WTC11 (cell line): ENCODE results near the gene NEB. TPM values are rescaled to one million over a fixed set of nuclear protein-coding genes. Genes with fewer than 3 reads are reported as not detected.

ENCODE experiments used
- ATAC-seq: fragments of 200-7000 bp; cut with Tn5 transposase; 2 replicates; pipeline ENCODE4 v1.10.0; 2021; ENCODE audit warnings: mild to moderate bottlenecking, moderate library complexity
- CTCF ChIA-PET: fragments of 300-600 bp; sonication (Branson Sonifier 250); formaldehyde crosslinking; loops from one replicate; lab custom pipeline; 2021; ENCODE audit warnings: antibody characterized with exemption; lab: Charles Lee
- POLR2A ChIA-PET: fragments of 350-600 bp; sonication (Branson Sonifier 250); formaldehyde crosslinking; loops from one replicate; lab custom pipeline; 2021; ENCODE audit warnings: antibody characterized with exemption; lab: Charles Lee
- DNase-seq: peaks from one replicate; pipeline ENCODE4 v3.0.0; 2021; ENCODE audit warnings: low spot score
- H3K27ac Mint-ChIP-seq: 2 replicates; pipeline ENCODE4 v1.8.0; 2021; ENCODE audit warnings: mixed read lengths
- H3K27me3 Mint-ChIP-seq: 2 replicates; pipeline ENCODE4 v1.8.0; 2021; ENCODE audit warnings: low read depth, mild to moderate bottlenecking, moderate library complexity, mixed read lengths
- H3K36me3 Mint-ChIP-seq: 2 replicates; pipeline ENCODE4 v1.8.0; 2021; ENCODE audit warnings: mixed read lengths
- H3K4me1 Mint-ChIP-seq: 2 replicates; pipeline ENCODE4 v1.8.0; 2022; ENCODE audit warnings: mixed read lengths
- H3K4me3 Mint-ChIP-seq: 2 replicates; pipeline ENCODE4 v1.8.0; 2021; ENCODE audit warnings: mild to moderate bottlenecking, moderate library complexity, mixed read lengths
- H3K9me3 Mint-ChIP-seq: 2 replicates; pipeline ENCODE4 v1.8.0; 2021; ENCODE audit warnings: mixed read lengths
- AFF4 ChIP-seq: sonication (generic); formaldehyde crosslinking; IDR thresholded peaks from 2 replicates; pipeline ENCODE4 v1.8.1; 2023; ENCODE audit warnings: mild to moderate bottlenecking, missing genetic modification reagents, borderline replicate concordance
- AR ChIP-seq: fragments of 250-450 bp; sonication (Bioruptor Pico); IDR thresholded peaks from 2 replicates; pipeline ENCODE4 v1.9.0; 2021; ENCODE audit warnings: mild to moderate bottlenecking
- CBFB ChIP-seq: sonication (generic); formaldehyde crosslinking; IDR thresholded peaks from 2 replicates; pipeline ENCODE4 v1.8.1; 2022; ENCODE audit warnings: mild to moderate bottlenecking, low read depth, missing genetic modification reagents
- E2F1 ChIP-seq: sonication (generic); formaldehyde crosslinking; IDR thresholded peaks from 2 replicates; pipeline ENCODE4 v1.8.0; 2022; ENCODE audit warnings: mild to moderate bottlenecking, missing genetic modification reagents
- ELF4 ChIP-seq: sonication (generic); formaldehyde crosslinking; IDR thresholded peaks from 2 replicates; pipeline ENCODE4 v1.8.1; 2022; ENCODE audit warnings: low read depth, mild to moderate bottlenecking, moderate library complexity, missing genetic modification reagents
- ERG ChIP-seq: fragments of 250-450 bp; sonication (Bioruptor Pico); IDR thresholded peaks from 2 replicates; pipeline ENCODE4 v1.8.0; 2021; ENCODE audit warnings: mild to moderate bottlenecking
- ESRRA ChIP-seq: sonication (generic); formaldehyde crosslinking; IDR thresholded peaks from 2 replicates; pipeline ENCODE4 v1.8.1; 2022; ENCODE audit warnings: mild to moderate bottlenecking, missing genetic modification reagents, borderline replicate concordance
- GTF2I ChIP-seq: fragments of 250-450 bp; sonication (Bioruptor Pico); conservative IDR thresholded peaks from 2 replicates; pipeline ENCODE4 v1.4.0; 2021; ENCODE audit warnings: mild to moderate bottlenecking
- HMGXB4 ChIP-seq: sonication (generic); formaldehyde crosslinking; IDR thresholded peaks from 2 replicates; pipeline ENCODE4 v1.8.1; 2023; ENCODE audit warnings: mild to moderate bottlenecking, moderate library complexity, missing genetic modification reagents
- NR3C1 ChIP-seq: sonication (generic); formaldehyde crosslinking; conservative IDR thresholded peaks from 2 replicates; pipeline ENCODE4 v1.8.1; 2023; ENCODE audit warnings: low read depth, mild to moderate bottlenecking, missing genetic modification reagents
- SP1 ChIP-seq: sonication (generic); formaldehyde crosslinking; conservative IDR thresholded peaks from 2 replicates; pipeline ENCODE4 v1.8.1; 2022; ENCODE audit warnings: missing genetic modification reagents
- TEAD1 ChIP-seq: sonication (generic); formaldehyde crosslinking; IDR thresholded peaks from 2 replicates; pipeline ENCODE4 v1.8.0; 2022; ENCODE audit warnings: mild to moderate bottlenecking, missing genetic modification reagents
- TP53 ChIP-seq: sonication (generic); formaldehyde crosslinking; IDR thresholded peaks from 2 replicates; pipeline ENCODE4 v1.8.1; 2023; ENCODE audit warnings: mild to moderate bottlenecking, missing genetic modification reagents
- ZNF281 ChIP-seq: sonication (generic); formaldehyde crosslinking; IDR thresholded peaks from 2 replicates; pipeline ENCODE4 v1.8.0; 2023; ENCODE audit warnings: mild to moderate bottlenecking, missing genetic modification reagents
- total RNA-seq: library from RNA; stranded (reverse); gene quantifications from 3 replicates; pipeline ENCODE4 v1.2.3, GENCODE V29; 2021

Gene NEB
- total RNA-seq, 1 experiment from 2014 or later: 1.9 TPM

GRCh38 chr2:151695778-151696177 lies 38.5 kb downstream of the NEB start (continued):
- TF ChIP-seq ZNF281 (CRISPR knock-in tag): no peak

- no peaks in the 10 kb centered on the region for H3K36me3 Mint-ChIP-seq
- no peaks in the 10 kb centered on the region for H3K9me3 Mint-ChIP-seq
- TF ChIP-seq TEAD1 (CRISPR knock-in tag): no peak
- TF ChIP-seq ERG (CRISPR knock-in tag): no peak
- no peak for TF ChIP-seq AFF4 (CRISPR knock-in tag)
- TF ChIP-seq E2F1 (CRISPR knock-in tag): no peak
- TF ChIP-seq ELF4 (CRISPR knock-in tag): no peak
- TF ChIP-seq ESRRA (CRISPR knock-in tag): no peak
- TF ChIP-seq HMGXB4 (CRISPR knock-in tag): no peak
- TF ChIP-seq SP1: no peak
- TF ChIP-seq CBFB: no peak
- TF ChIP-seq TP53 (CRISPR knock-in tag): no peak
- TF ChIP-seq GTF2I: no peak
- no peak for TF ChIP-seq ZNF281 (CRISPR knock-in tag)
- no peak for TF ChIP-seq AR
- TF ChIP-seq NR3C1: no peak
- TF ChIP-seq, all 79 proteins: peak for 0
- ChIA-PET CTCF (no interaction called here), POLR2A (no interaction called here)
- Mint-ChIP-seq H3K27ac (no peak overlapping the region), H3K27me3 (no peaks in the 10 kb centered on the region), H3K4me3 (no peak overlapping the region), H3K4me1 (peaks cover 8% of the 10 kb centered on the region; the same call in 1 of the 2 replicates)
- DNase-seq (no peak), ATAC-seq (no peak)
Observed at GRCh38 chr2:151691631-151692030, 42.6 kb downstream of the NEB start.
